ENCODE measurements around the gene MCRIP1. TPM values are rescaled to one million over a fixed set of nuclear protein-coding genes. Genes with fewer than 3 reads are reported as not detected.

The MCRIP1 gene
- 76.1 and 84.9 TPM in 2 replicates for total RNA-seq (2016; rRNA removed; fragmentation: Illumina TruSeq; extraction: Trizol)
- 74.8 and 93.7 TPM in 2 replicates for total RNA-seq (2016; cell fraction: cytosol; rRNA removed; fragmentation: Illumina TruSeq; extraction: Trizol; ENCODE audit: low read depth)
- total RNA-seq (2016; cell fraction: insoluble cytoplasmic fraction; rRNA removed; fragmentation: Illumina TruSeq; extraction: Trizol), result 73.6 and 90.1 TPM in 2 replicates
- 97.9 and 116 TPM in 2 replicates for total RNA-seq (2016; cell fraction: membrane; rRNA removed; fragmentation: Illumina TruSeq; extraction: Trizol)
- total RNA-seq (2016; cell fraction: nucleus; rRNA removed; fragmentation: Illumina TruSeq; extraction: Trizol), result 29.3 and 32.8 TPM in 2 replicates
- polyA plus RNA-seq (2011; rRNA removed), result 79.7 and 113 TPM in 2 replicates
- polyA plus RNA-seq (2011; cell fraction: cytosol; rRNA removed), result 95.7 and 150 TPM in 2 replicates
- polyA plus RNA-seq (2011; cell fraction: nucleus; rRNA removed), result 122 and 140 TPM in 2 replicates
- 44.7 and 56.7 TPM in 2 replicates for polyA plus RNA-seq (2012)
- 77.4 and 92.8 TPM in 2 replicates for polyA plus RNA-seq (2016; cell fraction: cytosol; fragmentation: Illumina TruSeq; extraction: Trizol; ENCODE audit: low read depth)
- 75.3 and 82.0 TPM in 2 replicates for polyA plus RNA-seq (2016; cell fraction: insoluble cytoplasmic fraction; fragmentation: Illumina TruSeq; extraction: Trizol; ENCODE audit: low read depth)
- 86.8 and 108 TPM in 2 replicates for polyA plus RNA-seq (2016; cell fraction: membrane; fragmentation: Illumina TruSeq; extraction: Trizol; ENCODE audit: low read depth)
- polyA plus RNA-seq (2016; cell fraction: nucleus; fragmentation: Illumina TruSeq; extraction: Trizol; ENCODE audit: insufficient read depth, low read depth), result 63.7 and 68.1 TPM in 2 replicates
- polyA minus RNA-seq (2011; rRNA and poly(A)+ RNA removed; ENCODE audit: low replicate concordance), result 1.6 and 50.7 TPM in 2 replicates
- polyA minus RNA-seq (2011; cell fraction: cytosol; rRNA and poly(A)+ RNA removed), result 39.9 and 44.0 TPM in 2 replicates
- polyA minus RNA-seq (2011; cell fraction: nucleus; rRNA and poly(A)+ RNA removed), result 12.4 and 13.7 TPM in 2 replicates
- percentile 58 among the genes with signal in this experiment for Bru-seq, nascent RNA
- percentile 72 among the genes with signal in this experiment for BruChase-seq, experiment 1, labeled RNA remaining after a 6-hour chase
- percentile 71 among the genes with signal in this experiment for BruChase-seq, experiment 2, labeled RNA remaining after a 2-hour chase
- long read RNA-seq, experiment 1, transcript MCRIP1-207 (4 exons, 2,775 nt), result minor isoform, 15 of 134 reads
- long read RNA-seq, experiment 1, transcript MCRIP1-203 (6 exons, 925 nt), result minor isoform, 14 of 134 reads
- long read RNA-seq, experiment 1, transcript MCRIP1-201 (5 exons, 1,209 nt), result major isoform, 81 of 134 reads
- long read RNA-seq, experiment 1, partial matches to known transcripts, result 9 of 134 reads
- long read RNA-seq, experiment 1, other reads (novel, unspliced or antisense), result 5 of 134 reads
- long read RNA-seq, experiment 2, transcript MCRIP1-201 (5 exons, 1,209 nt), result major isoform, 74 of 212 reads
- long read RNA-seq, experiment 2, transcript MCRIP1-206 (4 exons, 1,123 nt), result minor isoform, 9 of 212 reads
- long read RNA-seq, experiment 2, transcript MCRIP1-211 (3 exons, 751 nt), result minor isoform, 5 of 212 reads
- long read RNA-seq, experiment 2, transcript MCRIP1-207 (4 exons, 2,775 nt), result minor isoform, 57 of 212 reads
- long read RNA-seq, experiment 2, partial matches to known transcripts, result 16 of 212 reads
- long read RNA-seq, experiment 2, other reads (novel, unspliced or antisense), result 44 of 212 reads

- peak; percentile 59 for FAIRE-seq
- CTCF ChIA-PET (ENCODE audit: low intra/inter-chr PET ratio, low total read pairs), result interaction anchor here (0.7 kb wide), 1 partner anchor 12 kb away, joined by 3 read pairs; no protein-coding TSS in a partner anchor
- TF ChIP-seq NPAS2 (CRISPR knock-in tag; IDR thresholded peaks at IDR 0.05; ENCODE audit: borderline replicate concordance) (no peak), TAF1 (CRISPR knock-in tag; IDR thresholded peaks at IDR 0.05) (peak; percentile 89), ZBTB20 (CRISPR knock-in tag; IDR thresholded peaks at IDR 0.05; ENCODE audit: borderline replicate concordance, low read depth) (no peak; the same call in 1 of the 2 replicates), TOPORS (CRISPR knock-in tag; IDR thresholded peaks at IDR 0.05) (peak; percentile 70), MLLT10 (CRISPR knock-in tag; IDR thresholded peaks at IDR 0.05) (no peak), MED13 (CRISPR knock-in tag; IDR thresholded peaks at IDR 0.05) (peak; percentile 84; the same call in 1 of the 2 replicates), RFX5 (IDR thresholded peaks at IDR 0.05; ENCODE audit: low read depth, low read length) (no peak), HMG20B (CRISPR knock-in tag; conservative IDR thresholded peaks at IDR 0.05) (0 out of 2 replicates have a peak, but pooled peaks have one; percentile 10), ZNF775 (CRISPR knock-in tag; IDR thresholded peaks at IDR 0.05; ENCODE audit: borderline replicate concordance) (peak; percentile 81; the same call in 1 of the 2 replicates), MZF1 (CRISPR knock-in tag; IDR thresholded peaks at IDR 0.05; ENCODE audit: borderline replicate concordance) (no peak), MED1 (CRISPR knock-in tag; IDR thresholded peaks at IDR 0.05) (peak; percentile 60; the same call in 1 of the 2 replicates), ZNF292 (CRISPR knock-in tag; IDR thresholded peaks at IDR 0.05; ENCODE audit: borderline replicate concordance, low read depth) (no peak), ZNF614 (CRISPR knock-in tag; IDR thresholded peaks at IDR 0.05; ENCODE audit: borderline replicate concordance) (peak; percentile 75; the same call in 1 of the 2 replicates), FOXC1 (CRISPR knock-in tag; IDR thresholded peaks at IDR 0.05; ENCODE audit: borderline replicate concordance) (peak; percentile 95), REL (CRISPR knock-in tag; conservative IDR thresholded peaks at IDR 0.05) (peak; percentile 86), HDAC2 (CRISPR knock-in tag; IDR thresholded peaks at IDR 0.05) (peak; percentile 50), ZNF747 (CRISPR knock-in tag; IDR thresholded peaks at IDR 0.05; ENCODE audit: borderline replicate concordance) (peak; percentile 77), ZNF547 (CRISPR knock-in tag; IDR thresholded peaks at IDR 0.05) (peak; percentile 97), ZBTB7B (CRISPR knock-in tag; IDR thresholded peaks at IDR 0.05) (peak; percentile 72; the same call in 1 of the 2 replicates)
Observed at GRCh38 chr17:81833160-81833920, at the start of gene MCRIP1. Gene MCRIP1, minus strand, starts transcription at chr17:81833291. Its CDS starts 8,785 bp downstream, at chr17:81824506.

More at GRCh38 chr17:81833160-81833920, at the start of gene MCRIP1:
- TSS peak; percentile 92 for BruUV-seq (replicated peaks)
- POLR2A ChIA-PET, result interaction anchor here (0.7 to 3.0 kb wide), 42 partner anchors 9 to 883 kb away, joined by 3 to 52 read pairs (median 6); partner anchors contain the start of genes ARHGDIA, ARL16, CCDC137 and CENPX
- Histone ChIP-seq H3K79me2 (ENCODE audit: insufficient read depth, low read length) (peaks cover 19% of the 10 kb centered on the region), H3K4me2 (ENCODE audit: low read depth, low read length) (peak within 1 kb of the TSS; percentile 98), H3K27ac (ENCODE audit: extremely low read length, insufficient read depth, low read length) (peak within 1 kb of the TSS; percentile 93), H4K20me1 (ENCODE audit: insufficient read depth, low read length) (no peaks in the 10 kb centered on the region), H3K9me3 (ENCODE audit: low read length) (no peaks in the 10 kb centered on the region), H3K4me1 (ENCODE audit: insufficient read depth, low read length) (peaks cover 66% of the 10 kb centered on the region), H3K9ac (ENCODE audit: insufficient read depth, low read depth, low read length) (peak within 1 kb of the TSS; percentile 79), H3K36me3 (replicated peaks in 1 of 2; ENCODE audit: control insufficient read depth in 1 of 2, insufficient read depth in 2 of 2, low read length in 2 of 2) (no peaks in the 10 kb centered on the region), H2AFZ (ENCODE audit: low read length) (no peak within 1 kb of the TSS), H3K27me3 (ENCODE audit: control insufficient read depth in 1 of 2, insufficient read depth in 2 of 2, low read length in 2 of 2) (no peaks in the 10 kb centered on the region; a peak in 1 of 5 replicates), H3K4me3 (replicated peaks in 1 of 3; ENCODE audit: insufficient read depth in 1 of 3, low read depth in 2 of 3, low read length in 3 of 3) (peak within 1 kb of the TSS; percentile 80 to 86 (median 84))
- in situ Hi-C loops (cut with HindIII; ENCODE audit: extremely low pct_ligation_motif_present, low pct_unique_long_range_greater_than_20kb), result no loop called here
- WGBS (ENCODE audit: low lambda C conversion rate), result 2% methylated on average over 29 of the region's 76 CpGs
- ATAC-seq (peak; percentile 69), DNase-seq (ENCODE audit: low spot score) (peak; percentile 91)
- intact Hi-C loops (cut with micrococcal nuclease; ENCODE audit: unreplicated experiment), result no loop called here
